Small intestine (tissue), 7 donors: ENCODE measurements around the gene CLEC16A. TPM values are rescaled to one million over a fixed set of nuclear protein-coding genes. Genes with fewer than 3 reads are reported as not detected.

Experiments used
- DNase-seq, 2 donors: peaks; one replicate each; pipeline versions ENCODE4 v3.0.0 to v3.0.0-alpha.2; 2013
- FAIRE-seq: peaks from 2 replicates; lab custom pipeline; 2012; peaks lifted over from hg19 to GRCh38; lab: Jason Lieb, UNC
- H3K27ac ChIP-seq, 3 donors: one replicate each; pipeline ENCODE4 v1.5.1; 2013; ENCODE audit warnings: low read length in 2 of 3, mild to moderate bottlenecking in 2 of 3, control low read depth in 1 of 3, inconsistent platforms in 1 of 3, low read depth in 1 of 3, moderate library complexity in 1 of 3
- H3K27me3 ChIP-seq, 3 donors: one replicate each; pipeline ENCODE4 v1.6.1; 2013; ENCODE audit warnings: low read length in 3 of 3, inconsistent platforms in 1 of 3; ENCODE audit not compliant: control insufficient read depth in 3 of 3, insufficient read depth in 3 of 3
- H3K36me3 ChIP-seq, 3 donors: one replicate each; pipeline ENCODE4 v1.6.1; 2013; ENCODE audit warnings: low read length in 3 of 3, inconsistent platforms in 1 of 3, low read depth in 1 of 3, mild to moderate bottlenecking in 1 of 3, moderate library complexity in 1 of 3; ENCODE audit not compliant: control insufficient read depth in 3 of 3, insufficient read depth in 2 of 3
- H3K4me1 ChIP-seq, 3 donors: one replicate each; pipeline ENCODE4 v1.6.1; 2013; ENCODE audit warnings: low read length in 2 of 3, inconsistent platforms in 1 of 3, low read depth in 1 of 3, mild to moderate bottlenecking in 1 of 3, moderate library complexity in 1 of 3; ENCODE audit not compliant: control insufficient read depth in 3 of 3, insufficient read depth in 2 of 3
- H3K4me3 ChIP-seq, 3 donors: one replicate each; pipeline ENCODE4 v1.5.1; 2013; ENCODE audit warnings: low read length in 3 of 3, control low read depth in 1 of 3, inconsistent platforms in 1 of 3, low read depth in 1 of 3, mild to moderate bottlenecking in 1 of 3, moderate library complexity in 1 of 3
- H3K9me3 ChIP-seq, 2 donors: one replicate each; pipeline ENCODE4 v1.6.1; 2013; ENCODE audit warnings: low read depth in 1 of 2, low read length in 1 of 2; ENCODE audit not compliant: control insufficient read depth in 2 of 2, insufficient read depth in 1 of 2
- WGBS, 3 donors: extraction: QIAGEN DNeasy Blood & Tissue Kit; methylation state at CpG; one replicate each; pipeline ENCODE4 v1.1.7; 2013; 5-methylcytosine and 5-hydroxymethylcytosine counted together
- polyA plus RNA-seq, 4 donors: library from polyadenylated mRNA; stranded (reverse) in 3 of 4; unstranded in 1 of 4; fragments of 200-250 nt in 3 of 4; fragments of 120-200 nt in 1 of 4; gene quantifications; one replicate each; pipeline versions ENCODE4 v1.2.1 to v1.2.3, GENCODE V29; 2013
- donor health status: healthy with polysubstance abuse.
- donor health status: control.
- donor health status: control.
- donor health status: Bipolar disorder and iron deficiency.
- donor health status: healthy.

CLEC16A gene
- polyA plus RNA-seq, 4 donors = 12.2 to 23.5 (median 14.1) TPM

GRCh38 chr16:11174141-11174540, 229.8 kb downstream of the CLEC16A start:
- FAIRE-seq (no peak), DNase-seq (no peak)
- WGBS, 3 donors = 97 to 99% (median 99%) methylated on average over 26 of the region's 26 CpGs
- H3K36me3 ChIP-seq = peaks cover 0 to 41% (median 8%) of the 10 kb centered on the region in 3 donors
- no peaks in the 10 kb centered on the region for H3K27me3 ChIP-seq
- no peaks in the 10 kb centered on the region for H3K9me3 ChIP-seq
- H3K4me3 ChIP-seq = no peak overlapping the region
- H3K27ac ChIP-seq = no peak overlapping the region
- H3K4me1 ChIP-seq = no peaks in the 10 kb centered on the region

DNA sequence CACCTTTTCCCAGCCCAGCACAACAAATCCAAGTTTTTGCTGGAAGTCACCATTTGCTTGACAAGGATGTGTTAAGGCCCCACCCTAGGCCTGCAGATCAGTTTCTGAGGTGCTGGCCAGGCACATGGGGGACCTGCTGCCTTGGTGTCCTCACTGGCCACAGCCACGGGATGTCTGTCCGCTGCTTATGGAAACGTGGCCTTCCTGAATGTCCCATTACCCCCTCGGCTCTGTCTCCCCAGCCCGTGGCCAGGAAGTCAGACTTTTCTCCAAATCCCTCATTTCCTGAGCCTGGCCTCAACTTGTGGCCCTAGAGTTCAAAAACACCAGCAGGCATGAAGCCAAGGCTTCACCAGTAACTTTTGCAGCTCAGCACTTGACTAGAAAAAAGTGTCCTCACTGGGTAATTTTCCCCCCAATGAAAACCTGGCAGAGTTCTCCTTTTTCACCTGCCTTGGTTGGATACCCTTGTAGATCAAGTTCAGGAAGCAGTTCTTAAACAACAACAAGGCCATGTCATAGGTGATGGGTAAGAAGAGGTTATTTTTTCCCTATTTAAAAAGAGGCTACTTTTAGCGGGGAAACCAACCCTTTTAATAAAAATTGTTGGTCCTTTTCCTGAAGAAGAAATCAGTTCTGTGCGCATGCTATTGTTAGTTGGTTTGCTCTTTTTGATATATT, 230.9 kb downstream of the CLEC16A start:
- 82 to 95% (median 87%) methylated on average over 7 of the region's 7 CpGs for WGBS, 3 donors
- no peak for FAIRE-seq
- H3K27me3 ChIP-seq = no peaks in the 10 kb centered on the region
- H3K4me3 ChIP-seq = no peak overlapping the region
- H3K4me1 ChIP-seq = no peaks in the 10 kb centered on the region
- H3K27ac ChIP-seq = no peak overlapping the region
- no peaks in the 10 kb centered on the region for H3K9me3 ChIP-seq
- H3K36me3 ChIP-seq = peaks cover 3 to 41% (median 6%) of the 10 kb centered on the region in 3 donors
- DNase-seq = no peak

DNA sequence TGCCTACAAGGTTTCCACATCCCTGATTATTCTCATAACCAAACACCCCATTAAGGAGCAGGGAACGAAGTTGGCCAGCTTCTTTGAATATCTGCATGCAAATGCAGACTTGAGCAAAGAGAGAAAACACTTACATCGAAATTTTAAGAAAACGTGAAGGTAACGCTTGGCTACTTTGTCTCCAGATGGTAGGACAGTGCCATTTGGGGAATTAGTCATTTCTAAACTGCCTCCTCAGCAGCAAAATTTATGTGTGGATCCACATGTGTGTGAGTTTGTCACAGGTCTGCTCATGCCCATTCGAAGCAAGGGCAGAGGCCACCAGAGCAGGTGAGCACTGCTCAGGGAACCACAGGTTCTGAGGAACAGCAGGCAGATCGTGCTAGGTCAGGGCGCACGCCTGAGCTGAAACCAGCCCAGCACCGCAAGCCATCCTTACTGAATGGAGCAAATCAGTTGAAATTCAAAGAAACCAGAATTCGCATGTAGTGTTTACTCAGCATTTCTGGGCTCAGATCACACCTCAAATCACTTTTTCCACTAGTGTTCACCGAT, 231.5 kb downstream of the CLEC16A start:
- WGBS, 3 donors = 87 to 92% (median 91%) methylated on average over 11 of the region's 11 CpGs
- H3K36me3 ChIP-seq = peaks cover 6 to 40% (median 6%) of the 10 kb centered on the region in 3 donors
- no peaks in the 10 kb centered on the region for H3K9me3 ChIP-seq
- H3K4me1 ChIP-seq = no peaks in the 10 kb centered on the region
- no peaks in the 10 kb centered on the region for H3K27me3 ChIP-seq
- no peak for DNase-seq
- no peak for FAIRE-seq
- H3K4me3 ChIP-seq = no peak overlapping the region
- H3K27ac ChIP-seq = no peak overlapping the region

GRCh38 chr16:11177578-11178160, 233.3 kb downstream of the CLEC16A start:
- WGBS, 3 donors = 91 to 97% (median 93%) methylated on average over 6 of the region's 6 CpGs

DNA sequence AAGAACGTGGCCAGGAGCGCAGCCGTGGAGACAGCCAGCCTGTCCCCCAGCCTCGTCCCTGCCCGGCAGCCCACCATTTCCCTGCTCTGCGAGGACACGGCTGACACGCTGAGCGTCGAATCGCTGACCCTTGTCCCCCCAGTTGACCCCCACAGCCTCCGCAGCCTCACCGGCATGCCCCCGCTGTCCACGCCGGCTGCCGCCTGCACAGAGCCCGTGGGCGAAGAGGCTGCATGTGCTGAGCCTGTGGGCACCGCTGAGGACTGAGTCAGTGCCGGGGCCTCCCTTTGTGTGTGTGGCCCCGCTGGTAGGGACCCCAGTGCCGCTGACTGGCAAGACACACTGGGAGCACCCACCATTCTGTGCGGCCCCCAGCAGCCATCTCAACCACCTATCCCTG, 234.1 kb downstream of the CLEC16A start:
- no peaks in the 10 kb centered on the region for H3K27me3 ChIP-seq
- 96 to 98% (median 96%) methylated on average over 24 of the region's 24 CpGs for WGBS, 3 donors
- no peak overlapping the region for H3K27ac ChIP-seq
- no peak for DNase-seq
- no peak overlapping the region for H3K4me3 ChIP-seq
- H3K9me3 ChIP-seq = no peaks in the 10 kb centered on the region
- FAIRE-seq = no peak
- H3K36me3 ChIP-seq = peaks cover 6 to 45% (median 6%) of the 10 kb centered on the region in 3 donors
- no peaks in the 10 kb centered on the region for H3K4me1 ChIP-seq

More at GRCh38 chr16:11177578-11178160, 233.3 kb downstream of the CLEC16A start:
- DNase-seq (no peak), FAIRE-seq (no peak)
- H3K9me3 ChIP-seq = no peaks in the 10 kb centered on the region
- H3K4me1 ChIP-seq = no peaks in the 10 kb centered on the region
- no peak overlapping the region for H3K27ac ChIP-seq
- peaks cover 6 to 43% (median 6%) of the 10 kb centered on the region in 3 donors for H3K36me3 ChIP-seq
- H3K27me3 ChIP-seq = no peaks in the 10 kb centered on the region
- no peak overlapping the region for H3K4me3 ChIP-seq

- Histone ChIP-seq H3K27me3 (no peaks in the 10 kb centered on the region), H3K4me3 (no peak overlapping the region), H3K4me1 (no peaks in the 10 kb centered on the region), H3K9me3 (no peaks in the 10 kb centered on the region), H3K36me3 (peaks cover 3 to 39% (median 6%) of the 10 kb centered on the region in 3 donors), H3K27ac (no peak overlapping the region)
- 84 to 88% (median 88%) methylated on average over 8 of the region's 8 CpGs for WGBS, 3 donors
- FAIRE-seq (no peak), DNase-seq (no peak)
These were observed 235.2 kb downstream of the CLEC16A start for GRCh38 chr16:11179574-11179973.

DNA sequence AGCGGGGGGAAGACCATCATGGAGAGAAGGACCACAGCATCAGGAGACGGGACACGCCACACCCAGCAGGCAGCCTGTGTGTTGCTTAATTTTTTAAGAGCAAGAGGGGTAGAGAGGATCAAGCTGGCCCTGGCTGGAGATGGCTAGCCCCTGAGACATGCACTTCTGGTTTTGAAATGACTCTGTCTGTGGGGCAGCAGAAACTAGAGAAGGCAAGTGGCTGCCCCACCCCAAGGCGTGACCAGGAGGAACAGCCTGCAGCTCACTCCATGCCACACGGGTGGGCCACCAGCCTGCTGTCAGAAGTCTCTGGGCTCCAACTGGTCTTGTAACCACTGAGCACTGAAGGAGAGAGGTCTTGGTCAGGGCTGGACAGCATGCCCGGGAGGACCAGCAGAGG, 236.1 kb downstream of the CLEC16A start:
- Histone ChIP-seq H3K27me3 (no peaks in the 10 kb centered on the region), H3K36me3 (peaks cover 3 to 35% (median 6%) of the 10 kb centered on the region in 3 donors), H3K4me1 (no peaks in the 10 kb centered on the region), H3K4me3 (no peak overlapping the region), H3K9me3 (no peaks in the 10 kb centered on the region), H3K27ac (no peak overlapping the region)
- FAIRE-seq (no peak), DNase-seq (no peak)
- 75 to 84% (median 83%) methylated on average over 6 of the region's 6 CpGs for WGBS, 3 donors

DNA sequence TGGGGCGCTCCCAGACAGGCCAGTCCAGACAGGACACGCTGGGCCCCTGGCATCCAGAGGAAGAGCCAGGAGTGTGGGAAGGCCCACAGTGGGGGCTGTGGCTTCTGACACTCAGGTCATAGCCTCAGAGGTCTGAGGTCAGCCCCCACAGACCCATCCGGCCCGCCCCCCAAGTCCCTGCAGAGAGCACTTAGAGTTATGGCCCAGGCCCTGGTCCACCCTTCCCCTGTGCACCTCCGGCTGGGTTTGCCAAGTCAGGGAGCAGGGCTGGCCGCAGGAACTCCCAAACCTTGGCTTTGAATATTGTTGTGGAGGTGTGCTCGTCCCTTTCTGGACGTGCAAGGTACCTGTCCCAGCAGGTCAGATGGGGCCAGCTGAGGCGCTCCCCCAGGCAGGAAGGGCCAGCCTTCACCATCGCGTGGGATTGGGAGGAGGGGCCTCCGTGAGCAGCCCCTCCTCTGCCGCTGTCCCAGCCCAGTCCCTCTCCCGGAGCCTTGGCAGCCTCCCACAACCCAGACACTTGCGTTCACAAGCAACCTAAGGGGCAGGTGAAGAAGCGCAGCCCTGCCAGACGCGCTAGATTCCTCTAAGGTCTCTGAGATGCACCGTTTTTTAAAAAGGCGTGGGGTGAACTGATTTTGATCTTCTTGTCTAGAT, 237.0 kb downstream of the CLEC16A start:
- 87 to 93% (median 89%) methylated on average over 20 of the region's 20 CpGs for WGBS, 3 donors
- peak overlapping the region in 1 of 3 donors; percentile 9 for H3K27ac ChIP-seq
- FAIRE-seq = no peak

More for the DNA sequence above, 237.0 kb downstream of the CLEC16A start:
- Histone ChIP-seq H3K4me1 (no peaks in the 10 kb centered on the region), H3K9me3 (no peaks in the 10 kb centered on the region), H3K4me3 (no peak overlapping the region), H3K36me3 (peaks cover 3 to 35% (median 6%) of the 10 kb centered on the region in 3 donors), H3K27me3 (no peaks in the 10 kb centered on the region)
- no peak for DNase-seq
